ENCODE results near the gene ATXN1.

GRCh38 chr6:16375206-16375605, 386.1 kb downstream of the ATXN1 start:
- TF ChIP-seq CSRNP3 (CRISPR knock-in tag; IDR thresholded peaks at IDR 0.05) (no peak), PPARA (CRISPR knock-in tag; IDR thresholded peaks at IDR 0.05; ENCODE audit: borderline replicate concordance) (no peak), CREB5 (CRISPR knock-in tag; IDR thresholded peaks at IDR 0.05; ENCODE audit: low read depth) (no peak), ARNTL (CRISPR knock-in tag; IDR thresholded peaks at IDR 0.05; ENCODE audit: borderline replicate concordance, low read depth) (no peak), SNAI2 (CRISPR knock-in tag; IDR thresholded peaks at IDR 0.05) (no peak), RARB (CRISPR knock-in tag; IDR thresholded peaks at IDR 0.05) (no peak), BACH2 (CRISPR knock-in tag; IDR thresholded peaks at IDR 0.05; ENCODE audit: borderline replicate concordance) (no peak), ZNF8 (CRISPR knock-in tag; IDR thresholded peaks at IDR 0.05) (no peak), PATZ1 (CRISPR knock-in tag; IDR thresholded peaks at IDR 0.05; ENCODE audit: borderline replicate concordance) (no peak), TCF4 (CRISPR knock-in tag; IDR thresholded peaks at IDR 0.05; ENCODE audit: borderline replicate concordance) (no peak)
